Subcutaneous abdominal adipose tissue (tissue), 5 donors: ENCODE data around the gene UBA7.
"Not testable (repeated sequence)": the region's sequence is repeated elsewhere in the genome, so short reads cannot be mapped to it uniquely, and the experiment has no call there.

Source experiments
- H3K27ac ChIP-seq: one replicate; pipeline ENCODE4 v1.7.0; 2013; ENCODE audit warnings: low read depth, mild to moderate bottlenecking, inconsistent platforms, low read length, moderate library complexity
- H3K27me3 ChIP-seq, 5 donors: one replicate each; pipeline ENCODE4 v1.7.0; 2013; ENCODE audit warnings: low read length in 5 of 5, inconsistent platforms in 1 of 5; ENCODE audit not compliant: control insufficient read depth in 5 of 5, insufficient read depth in 4 of 5
- H3K36me3 ChIP-seq, 5 donors: one replicate each; pipeline ENCODE4 v1.7.0; 2013; ENCODE audit warnings: low read length in 5 of 5; ENCODE audit not compliant: control insufficient read depth in 5 of 5, insufficient read depth in 5 of 5
- H3K4me1 ChIP-seq, 5 donors: one replicate each; pipeline ENCODE4 v1.7.0; 2013; ENCODE audit warnings: low read length in 5 of 5, mild to moderate bottlenecking in 3 of 5, moderate library complexity in 1 of 5; ENCODE audit not compliant: control insufficient read depth in 5 of 5, insufficient read depth in 5 of 5
- H3K4me3 ChIP-seq, 5 donors: one replicate each; pipeline ENCODE4 v1.7.0; 2013; ENCODE audit warnings: low read length in 5 of 5, low read depth in 1 of 5
- H3K9ac ChIP-seq, 5 donors: one replicate each; pipeline ENCODE4 v1.7.0; 2013; ENCODE audit warnings: low read length in 5 of 5, mild to moderate bottlenecking in 4 of 5, moderate library complexity in 3 of 5
- H3K9me3 ChIP-seq, 5 donors: one replicate each; pipeline ENCODE4 v1.7.0; 2013; ENCODE audit warnings: low read length in 5 of 5; ENCODE audit not compliant: control insufficient read depth in 5 of 5
- donor health status: healthy.
- donor health status: healthy.
- donor health status: healthy.
- donor health status: healthy.
- donor health status: healthy.

Gene UBA7

DNA sequence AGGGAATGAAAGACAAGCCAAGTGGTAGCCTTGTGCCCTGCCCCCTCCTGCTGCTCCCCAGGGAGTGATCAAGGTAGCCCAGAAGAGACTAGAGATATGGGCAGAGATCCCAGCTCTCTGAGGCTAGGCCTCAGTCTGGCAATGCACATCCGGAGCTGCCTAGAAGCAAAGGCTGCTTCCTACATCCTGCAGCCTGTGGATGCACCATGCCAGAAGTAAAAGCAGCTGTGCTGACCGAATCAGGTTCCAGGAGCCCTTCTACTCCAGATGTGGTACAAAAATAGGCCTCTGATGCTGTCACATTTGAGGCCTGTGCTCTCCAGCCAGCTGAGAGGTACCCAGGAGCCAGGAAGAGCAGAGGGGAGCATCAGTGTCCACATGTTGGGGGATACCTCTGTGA is 26.6 kb upstream of the UBA7 start:
- Histone ChIP-seq H3K4me1 (peaks cover 9 to 29% (median 22%) of the 10 kb centered on the region in 5 donors), H3K27me3 (no peaks in the 10 kb centered on the region), H3K9ac (peak overlapping the region in 1 of 5 donors; percentile 10), H3K9me3 (no peaks in the 10 kb centered on the region), H3K27ac (no peak overlapping the region), H3K36me3 (no peaks in the 10 kb centered on the region), H3K4me3 (no peak overlapping the region)

DNA sequence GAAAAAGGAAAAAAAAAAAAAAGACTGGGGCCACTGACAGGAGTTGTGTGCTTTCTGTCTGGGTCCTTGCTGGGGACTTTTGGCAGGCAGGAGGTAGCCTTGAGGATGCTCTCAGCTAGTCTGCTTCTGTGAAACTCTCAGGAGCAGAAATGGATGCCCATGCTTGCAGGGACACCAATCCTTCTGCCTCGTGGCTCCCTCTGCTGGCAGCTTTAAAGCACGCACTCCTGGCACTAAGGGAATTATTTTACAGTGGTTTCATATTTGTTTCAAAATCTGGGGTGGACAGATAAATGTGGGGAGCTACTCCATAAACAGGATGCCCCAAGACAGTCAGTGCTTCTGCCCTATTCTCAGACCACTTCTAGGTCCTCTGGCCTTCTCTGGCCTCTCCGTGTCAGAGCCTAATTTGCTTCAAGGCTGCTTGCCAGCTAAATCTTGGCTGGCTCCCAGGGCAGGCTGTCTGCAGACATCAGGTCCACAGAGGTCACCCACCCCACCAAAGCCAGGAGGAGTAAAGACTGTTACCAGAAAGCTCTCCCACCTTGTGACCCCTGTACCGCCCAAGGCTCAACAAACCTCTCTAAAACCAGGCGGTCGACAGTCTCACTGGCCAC is 25.5 kb upstream of the UBA7 start:
- Histone ChIP-seq H3K27ac (no peak overlapping the region), H3K4me1 (peaks cover 9 to 29% (median 22%) of the 10 kb centered on the region in 5 donors), H3K4me3 (peak overlapping the region in 3 of 5 donors; percentile 32 to 51 (median 45)), H3K36me3 (no peaks in the 10 kb centered on the region), H3K9ac (no peak overlapping the region), H3K27me3 (no peaks in the 10 kb centered on the region), H3K9me3 (no peaks in the 10 kb centered on the region)

DNA sequence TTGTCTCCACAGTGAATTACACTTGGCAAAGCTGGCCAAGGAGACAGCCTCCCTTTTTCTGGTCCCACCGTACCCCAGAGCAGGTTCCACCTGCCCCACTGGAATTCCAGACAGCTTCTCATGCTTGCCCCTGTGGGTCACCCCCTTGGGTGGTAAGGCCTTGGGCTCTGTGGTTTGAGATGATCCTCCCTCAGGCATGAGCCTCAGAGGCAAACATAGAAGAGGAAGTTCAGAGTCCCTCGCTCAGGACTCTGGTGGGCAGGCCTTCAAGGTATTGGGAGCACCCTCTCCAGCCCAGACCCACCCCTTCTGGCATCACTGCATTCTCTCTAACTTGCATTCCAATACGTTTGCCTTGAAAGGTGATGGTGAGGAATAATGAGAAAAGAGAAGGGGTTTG is 17.6 kb upstream of the UBA7 start:
- peaks cover 0 to 18% (median 5%) of the 10 kb centered on the region in 5 donors for H3K36me3 ChIP-seq
- H3K9ac ChIP-seq, result no peak overlapping the region
- H3K4me3 ChIP-seq, result no peak overlapping the region
- H3K4me1 ChIP-seq, result no peaks in the 10 kb centered on the region
- H3K27ac ChIP-seq, result no peak overlapping the region
- no peaks in the 10 kb centered on the region for H3K27me3 ChIP-seq
- H3K9me3 ChIP-seq, result no peaks in the 10 kb centered on the region

DNA sequence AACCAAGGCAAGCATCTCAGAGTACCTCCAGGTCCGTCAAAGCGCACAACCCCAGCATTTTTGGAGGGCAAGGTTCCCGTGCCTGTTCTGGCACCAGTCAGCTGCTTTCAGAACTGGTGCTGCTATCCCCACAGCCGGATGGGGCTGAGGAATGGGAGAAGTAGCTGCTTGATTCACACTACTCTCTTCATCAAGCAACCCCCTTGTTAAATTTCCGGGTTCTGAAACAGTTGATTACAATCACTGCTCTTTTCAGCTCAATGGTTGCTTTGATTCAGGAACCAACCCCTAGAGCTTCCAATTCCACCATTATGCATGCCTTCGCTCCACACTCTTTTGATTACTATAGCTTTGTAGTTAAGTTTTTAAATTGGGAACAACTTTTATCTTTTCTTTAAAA is 12.3 kb upstream of the UBA7 start:
- Histone ChIP-seq H3K36me3 (peaks cover 0 to 13% (median 3%) of the 10 kb centered on the region in 5 donors), H3K9me3 (no peaks in the 10 kb centered on the region), H3K27me3 (no peaks in the 10 kb centered on the region), H3K27ac (no peak overlapping the region), H3K9ac (no peak overlapping the region), H3K4me3 (no peak overlapping the region), H3K4me1 (no peaks in the 10 kb centered on the region)

DNA sequence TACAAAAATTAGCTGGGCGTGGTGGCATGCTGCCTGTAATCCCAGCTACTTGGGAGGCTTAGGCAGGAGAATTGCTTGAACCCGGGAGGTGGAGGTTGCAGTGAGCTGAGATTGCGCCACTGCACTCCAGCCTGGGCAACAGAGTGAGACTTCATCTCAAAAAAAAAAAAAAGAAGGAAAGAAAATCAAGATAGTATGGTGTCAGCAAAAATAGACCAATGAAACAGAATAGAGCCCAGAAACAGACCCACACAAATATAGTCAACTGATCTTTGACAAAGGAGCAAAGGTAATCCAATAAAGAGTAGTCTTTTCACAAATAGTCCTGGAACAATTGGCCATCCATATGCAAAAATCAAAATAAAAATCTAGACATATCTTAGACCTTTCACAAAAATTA is 9.4 kb upstream of the UBA7 start:
- H3K4me3 ChIP-seq, H3K36me3 ChIP-seq, H3K27me3 ChIP-seq, H3K9ac ChIP-seq, H3K9me3 ChIP-seq, H3K4me1 ChIP-seq, H3K27ac ChIP-seq: not testable (repeated sequence)

DNA sequence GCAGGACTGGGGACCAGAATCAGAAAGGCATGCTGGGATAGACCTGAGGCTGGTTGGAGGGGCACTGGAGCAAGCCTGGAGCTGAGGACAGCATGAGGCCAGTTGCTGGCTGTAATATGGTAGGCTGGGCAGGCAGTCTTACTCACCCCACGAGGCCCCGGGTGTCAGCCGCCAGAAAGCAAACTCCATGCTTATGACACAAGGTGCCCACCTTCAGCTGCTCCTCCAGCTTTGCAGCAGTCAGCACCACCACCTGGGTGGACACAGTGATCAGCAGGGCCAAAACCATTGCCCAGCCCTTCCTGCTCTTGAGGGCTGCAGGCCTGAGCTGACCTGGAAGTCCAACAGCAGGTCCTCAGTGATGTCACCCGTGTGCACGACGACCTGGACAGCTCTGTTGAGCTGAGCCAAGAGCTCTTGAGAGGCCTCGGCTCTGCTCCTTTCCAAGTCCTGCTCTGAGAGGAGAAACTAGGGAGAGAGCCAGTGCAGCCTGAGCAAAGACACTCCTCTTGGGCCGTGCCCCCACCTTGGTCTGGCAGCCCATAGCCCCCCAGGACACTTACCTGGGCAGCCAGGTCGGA is 747 bp downstream of the UBA7 start:
- H3K4me3 ChIP-seq, result peak overlapping the region; percentile 67 to 86 (median 78)
- H3K4me1 ChIP-seq, result peaks cover 10 to 48% (median 29%) of the 10 kb centered on the region in 5 donors
- peaks cover 0 to 45% (median 38%) of the 10 kb centered on the region in 5 donors for H3K36me3 ChIP-seq
- no peaks in the 10 kb centered on the region for H3K27me3 ChIP-seq
- H3K9me3 ChIP-seq, result no peaks in the 10 kb centered on the region
- peak overlapping the region in 4 of 5 donors; percentile 69 to 79 (median 74) for H3K9ac ChIP-seq
- no peak overlapping the region for H3K27ac ChIP-seq

DNA sequence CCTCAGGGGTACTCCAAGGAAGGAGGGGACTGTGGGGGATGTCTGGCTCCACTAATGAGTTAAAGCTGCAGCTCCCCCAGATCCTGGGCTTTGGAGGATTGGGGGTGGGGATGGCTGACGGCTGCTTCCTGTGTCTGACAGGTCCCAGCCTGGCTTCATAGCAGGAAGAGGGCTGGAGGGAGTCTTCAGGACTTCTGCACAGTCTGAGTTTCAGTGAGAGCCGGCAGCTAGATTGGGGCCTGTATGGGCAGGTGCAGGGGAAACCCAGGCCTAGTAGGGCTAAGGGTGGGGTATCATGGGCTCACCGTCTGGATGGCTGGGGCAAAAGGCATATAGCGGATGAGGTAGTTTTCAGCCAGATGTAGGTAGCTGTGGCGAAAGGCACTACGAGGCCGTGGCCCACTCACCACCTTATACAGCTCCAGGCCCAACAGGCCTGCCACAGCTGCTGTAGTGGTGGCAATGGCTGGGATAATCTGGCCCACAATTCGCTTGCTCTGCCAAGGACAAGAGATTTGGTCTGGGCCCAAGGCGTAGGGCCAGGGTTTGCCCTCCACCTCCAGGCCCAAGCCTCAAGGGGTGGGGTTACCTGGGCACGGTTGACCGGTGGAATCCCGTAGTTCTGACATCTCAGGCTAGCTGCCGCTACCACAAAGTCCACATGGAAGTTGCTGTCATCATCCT is 6.2 kb downstream of the UBA7 start:
- H3K27ac ChIP-seq, result no peak overlapping the region
- H3K9ac ChIP-seq, result no peak overlapping the region
- H3K4me1 ChIP-seq, result peaks cover 17 to 79% (median 59%) of the 10 kb centered on the region in 5 donors
- H3K27me3 ChIP-seq, result no peaks in the 10 kb centered on the region
- no peaks in the 10 kb centered on the region for H3K9me3 ChIP-seq
- no peak overlapping the region for H3K4me3 ChIP-seq
- H3K36me3 ChIP-seq, result peaks cover 0 to 50% (median 43%) of the 10 kb centered on the region in 5 donors

DNA sequence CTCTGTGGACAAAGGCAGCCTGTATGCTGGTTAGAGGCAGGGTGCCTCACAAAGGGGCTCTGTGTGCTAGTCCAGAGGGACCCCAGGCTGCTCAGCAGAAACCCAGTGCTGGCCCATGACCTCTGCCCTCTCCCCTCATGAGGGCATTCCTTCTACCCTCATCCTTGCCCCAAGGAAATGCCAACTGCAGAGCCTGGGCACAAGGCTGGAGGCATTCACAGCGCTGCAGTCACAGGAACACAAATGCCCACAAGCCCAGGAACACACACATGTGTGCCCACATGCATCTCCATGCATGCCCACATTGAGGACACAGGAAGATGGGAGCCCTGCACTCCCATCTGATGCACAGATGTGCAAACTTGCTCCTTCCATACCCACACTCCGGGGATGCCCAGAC is 6.9 kb downstream of the UBA7 start:
- no peaks in the 10 kb centered on the region for H3K27me3 ChIP-seq
- peak overlapping the region; percentile 54 for H3K27ac ChIP-seq
- H3K4me1 ChIP-seq, result peaks cover 16 to 76% (median 55%) of the 10 kb centered on the region in 5 donors
- no peaks in the 10 kb centered on the region for H3K9me3 ChIP-seq
- H3K4me3 ChIP-seq, result peak overlapping the region in 2 of 5 donors; percentile 8 to 46
- H3K9ac ChIP-seq, result peak overlapping the region in 1 of 5 donors; percentile 36
- H3K36me3 ChIP-seq, result peaks cover 0 to 44% (median 37%) of the 10 kb centered on the region in 5 donors

DNA sequence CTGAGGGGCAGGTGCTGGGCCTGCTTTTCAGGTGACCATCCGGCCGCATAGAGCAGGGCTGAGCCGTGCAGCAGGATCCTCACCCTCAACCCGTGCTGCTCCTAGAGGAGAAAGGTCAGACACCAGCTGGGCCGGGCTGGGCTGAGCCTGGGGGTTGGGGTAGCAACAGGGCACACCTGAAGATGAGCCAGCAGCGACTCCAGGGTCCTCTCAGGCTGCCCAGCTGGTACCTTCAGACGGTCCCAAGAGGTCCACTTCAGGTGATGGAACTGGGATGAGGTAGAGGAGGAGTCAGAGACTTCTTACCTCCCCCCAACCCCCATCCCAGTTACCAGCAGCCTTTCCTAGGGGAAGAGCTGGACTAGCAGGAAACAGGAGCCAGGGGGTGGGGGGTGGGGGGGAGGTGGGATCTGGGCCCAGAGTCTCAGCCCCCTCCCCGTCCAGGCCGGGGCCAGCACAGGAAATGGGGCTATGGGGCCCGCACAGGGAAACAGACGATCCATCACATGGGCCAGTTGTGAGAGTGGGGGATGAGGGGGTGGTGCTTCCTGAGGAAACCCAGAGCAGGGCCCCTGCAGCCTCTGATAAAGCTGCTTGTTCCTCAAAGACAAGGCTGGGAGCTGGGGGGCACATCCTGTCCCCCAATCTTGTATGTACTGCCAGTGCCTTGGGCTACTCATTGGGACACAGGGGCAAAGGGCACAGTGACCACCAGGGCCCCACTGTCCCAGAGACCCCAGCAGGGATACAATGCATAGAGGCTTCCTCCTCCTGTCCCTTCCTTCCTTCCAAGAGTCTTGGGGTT is 7.7 kb downstream of the UBA7 start:
- Histone ChIP-seq H3K4me1 (peaks cover 16 to 68% (median 53%) of the 10 kb centered on the region in 5 donors), H3K36me3 (peaks cover 0 to 37% (median 29%) of the 10 kb centered on the region in 5 donors), H3K9me3 (no peaks in the 10 kb centered on the region), H3K9ac (peak overlapping the region in 3 of 5 donors; percentile 1 to 68 (median 36)), H3K27me3 (no peaks in the 10 kb centered on the region), H3K27ac (peak overlapping the region; percentile 81), H3K4me3 (peak overlapping the region; percentile 2 to 88 (median 44))
